C4-2B (cell line): Measurements from ENCODE around the gene SLC41A1.

Experiments
- ZFX ChIP-seq: fragments of 450-650 bp; IDR thresholded peaks from 2 replicates; pipeline ENCODE4 v1.6.1; 2017
- TF ChIP-seq, protein P1 (sequence below): fragments of 450-650 bp; conservative IDR thresholded peaks from 2 replicates; pipeline ENCODE4 v1.5.1; 2017; ENCODE audit warnings: mild to moderate bottlenecking

DNA sequence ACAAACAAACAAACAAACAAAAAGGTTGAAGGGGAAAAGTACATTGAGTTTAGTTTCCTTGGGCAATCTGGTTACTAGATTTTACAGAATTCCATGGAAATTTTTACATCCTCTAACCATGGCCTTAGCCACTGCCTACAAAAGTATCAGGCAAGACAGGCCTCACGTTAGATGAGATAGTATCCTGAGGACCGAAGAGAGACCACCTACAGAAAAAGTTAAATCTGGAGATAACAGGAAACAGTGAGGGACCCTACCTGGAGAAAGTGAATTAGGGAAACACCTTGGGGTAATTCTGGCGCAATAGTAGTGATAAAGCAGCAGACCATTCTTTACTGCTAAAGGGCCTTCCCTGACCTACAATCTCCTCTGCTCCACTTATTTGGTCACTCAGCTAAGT is 46.4 kb downstream of the SLC41A1 start:
- TF ChIP-seq, protein P1, sequence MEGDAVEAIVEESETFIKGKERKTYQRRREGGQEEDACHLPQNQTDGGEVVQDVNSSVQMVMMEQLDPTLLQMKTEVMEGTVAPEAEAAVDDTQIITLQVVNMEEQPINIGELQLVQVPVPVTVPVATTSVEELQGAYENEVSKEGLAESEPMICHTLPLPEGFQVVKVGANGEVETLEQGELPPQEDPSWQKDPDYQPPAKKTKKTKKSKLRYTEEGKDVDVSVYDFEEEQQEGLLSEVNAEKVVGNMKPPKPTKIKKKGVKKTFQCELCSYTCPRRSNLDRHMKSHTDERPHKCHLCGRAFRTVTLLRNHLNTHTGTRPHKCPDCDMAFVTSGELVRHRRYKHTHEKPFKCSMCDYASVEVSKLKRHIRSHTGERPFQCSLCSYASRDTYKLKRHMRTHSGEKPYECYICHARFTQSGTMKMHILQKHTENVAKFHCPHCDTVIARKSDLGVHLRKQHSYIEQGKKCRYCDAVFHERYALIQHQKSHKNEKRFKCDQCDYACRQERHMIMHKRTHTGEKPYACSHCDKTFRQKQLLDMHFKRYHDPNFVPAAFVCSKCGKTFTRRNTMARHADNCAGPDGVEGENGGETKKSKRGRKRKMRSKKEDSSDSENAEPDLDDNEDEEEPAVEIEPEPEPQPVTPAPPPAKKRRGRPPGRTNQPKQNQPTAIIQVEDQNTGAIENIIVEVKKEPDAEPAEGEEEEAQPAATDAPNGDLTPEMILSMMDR, result no peak
- no peak for TF ChIP-seq ZFX
